Stimulated activated naive CD8-positive, alpha-beta T cell treated with anti-CD3 and anti-CD28 coated beads, Interleukin-15, amount 100 ng/mL, for 72 hours (primary cell): ENCODE results near the gene METAP2.

ENCODE experiments used
- ATAC-seq: fragments of 150-1000 bp; cut with Tn5 transposase; 2 replicates; pipeline ENCODE4 v1.10.0; 2021; ENCODE audit warnings: mild to moderate bottlenecking, moderate library complexity
- DNase-seq, 2 donors: peaks; one replicate each; pipeline ENCODE4 v3.0.0; 2021 to 2022
- H3K27ac Mint-ChIP-seq, 2 donors: one replicate each; pipeline ENCODE4 v1.8.0; 2022; ENCODE audit warnings: mild to moderate bottlenecking in 2 of 2, mixed read lengths in 2 of 2, moderate library complexity in 2 of 2
- H3K27me3 Mint-ChIP-seq: one replicate; pipeline ENCODE4 v1.8.0; 2022; ENCODE audit warnings: mixed read lengths
- H3K4me1 Mint-ChIP-seq: one replicate; pipeline ENCODE4 v1.8.0; 2022; ENCODE audit warnings: mild to moderate bottlenecking, mixed read lengths
- H3K4me3 Mint-ChIP-seq, 2 donors: one replicate each; pipeline ENCODE4 v1.8.0; 2022; ENCODE audit warnings: mild to moderate bottlenecking in 2 of 2, mixed read lengths in 2 of 2, moderate library complexity in 1 of 2
- H3K9me3 Mint-ChIP-seq, 2 donors: one replicate each; pipeline ENCODE4 v1.8.0; 2022; ENCODE audit warnings: mixed read lengths in 2 of 2

METAP2 gene

GRCh38 chr12:95517246-95517645 is 43.3 kb downstream of the METAP2 start:
- no peaks in the 10 kb centered on the region for H3K27me3 Mint-ChIP-seq
- peak overlapping the region in 1 of 2 donors; percentile 7 for H3K27ac Mint-ChIP-seq
- H3K9me3 Mint-ChIP-seq = no peaks in the 10 kb centered on the region
- no peak for ATAC-seq
- DNase-seq = no peak
- no peak overlapping the region for H3K4me3 Mint-ChIP-seq
- no peaks in the 10 kb centered on the region for H3K4me1 Mint-ChIP-seq

GRCh38 chr12:95518944-95519343 is 45.0 kb downstream of the METAP2 start:
- no peaks in the 10 kb centered on the region for H3K4me1 Mint-ChIP-seq
- no peak for ATAC-seq
- no peaks in the 10 kb centered on the region for H3K9me3 Mint-ChIP-seq
- no peaks in the 10 kb centered on the region for H3K27me3 Mint-ChIP-seq
- H3K4me3 Mint-ChIP-seq = no peak overlapping the region
- H3K27ac Mint-ChIP-seq = no peak overlapping the region
- DNase-seq = no peak

- no peak for ATAC-seq
- H3K9me3 Mint-ChIP-seq = no peaks in the 10 kb centered on the region
Measured at GRCh38 chr12:95520816-95521215, 46.9 kb downstream of the METAP2 start.

GRCh38 chr12:95522692-95523091 is 48.7 kb downstream of the METAP2 start:
- no peak for DNase-seq
- H3K4me1 Mint-ChIP-seq = no peaks in the 10 kb centered on the region
- H3K9me3 Mint-ChIP-seq = no peaks in the 10 kb centered on the region
- H3K27ac Mint-ChIP-seq = no peak overlapping the region
- ATAC-seq = no peak
- no peaks in the 10 kb centered on the region for H3K27me3 Mint-ChIP-seq
- no peak overlapping the region for H3K4me3 Mint-ChIP-seq

More at GRCh38 chr12:95520816-95521215, 46.9 kb downstream of the METAP2 start:
- Mint-ChIP-seq H3K27ac (no peak overlapping the region), H3K27me3 (no peaks in the 10 kb centered on the region), H3K4me3 (no peak overlapping the region), H3K4me1 (no peaks in the 10 kb centered on the region)
- DNase-seq = no peak

- no peak overlapping the region for H3K27ac Mint-ChIP-seq
- no peak for DNase-seq
- no peak for ATAC-seq
- H3K9me3 Mint-ChIP-seq = no peaks in the 10 kb centered on the region
- H3K4me1 Mint-ChIP-seq = peaks cover 23% of the 10 kb centered on the region
- no peaks in the 10 kb centered on the region for H3K27me3 Mint-ChIP-seq
- no peak overlapping the region for H3K4me3 Mint-ChIP-seq
Measured at GRCh38 chr12:95528431-95528830, 54.5 kb downstream of the METAP2 start.

GRCh38 chr12:95529693-95530225 is 55.8 kb downstream of the METAP2 start:
- no peaks in the 10 kb centered on the region for H3K27me3 Mint-ChIP-seq
- H3K9me3 Mint-ChIP-seq = no peaks in the 10 kb centered on the region
- H3K4me3 Mint-ChIP-seq = no peak overlapping the region
- peaks cover 23% of the 10 kb centered on the region for H3K4me1 Mint-ChIP-seq
- no peak for ATAC-seq
- H3K27ac Mint-ChIP-seq = no peak overlapping the region
- no peak for DNase-seq

GRCh38 chr12:95532851-95533250 is 58.9 kb downstream of the METAP2 start:
- H3K4me3 Mint-ChIP-seq = no peak overlapping the region
- no peak overlapping the region for H3K27ac Mint-ChIP-seq
- H3K4me1 Mint-ChIP-seq = peaks cover 23% of the 10 kb centered on the region
- no peak for DNase-seq
- H3K27me3 Mint-ChIP-seq = no peaks in the 10 kb centered on the region
- no peaks in the 10 kb centered on the region for H3K9me3 Mint-ChIP-seq
- ATAC-seq = no peak

- H3K27ac Mint-ChIP-seq = no peak overlapping the region
- no peak for ATAC-seq
- no peaks in the 10 kb centered on the region for H3K9me3 Mint-ChIP-seq
- no peaks in the 10 kb centered on the region for H3K27me3 Mint-ChIP-seq
- peaks cover 17% of the 10 kb centered on the region for H3K4me1 Mint-ChIP-seq
- H3K4me3 Mint-ChIP-seq = no peak overlapping the region
- no peak for DNase-seq
Measured at GRCh38 chr12:95533985-95534384, 60.0 kb downstream of the METAP2 start.

GRCh38 chr12:95538006-95538405 is 64.1 kb downstream of the METAP2 start:
- no peak for DNase-seq

GRCh38 chr12:95538656-95539055 is 64.7 kb downstream of the METAP2 start:
- H3K4me3 Mint-ChIP-seq = no peak overlapping the region
- H3K4me1 Mint-ChIP-seq = peaks cover 7% of the 10 kb centered on the region
- no peak for DNase-seq
- no peaks in the 10 kb centered on the region for H3K9me3 Mint-ChIP-seq
- no peak overlapping the region for H3K27ac Mint-ChIP-seq
- ATAC-seq = no peak
- H3K27me3 Mint-ChIP-seq = no peaks in the 10 kb centered on the region

More at GRCh38 chr12:95538006-95538405, 64.1 kb downstream of the METAP2 start:
- H3K27ac Mint-ChIP-seq = no peak overlapping the region
- no peaks in the 10 kb centered on the region for H3K27me3 Mint-ChIP-seq
- peaks cover 8% of the 10 kb centered on the region for H3K4me1 Mint-ChIP-seq
- no peak overlapping the region for H3K4me3 Mint-ChIP-seq
- ATAC-seq = no peak
- H3K9me3 Mint-ChIP-seq = no peaks in the 10 kb centered on the region

GRCh38 chr12:95541436-95541835 is 67.5 kb downstream of the METAP2 start:
- H3K27ac Mint-ChIP-seq = no peak overlapping the region
- ATAC-seq (no peak), DNase-seq (no peak)
- no peak overlapping the region for H3K4me3 Mint-ChIP-seq
- H3K27me3 Mint-ChIP-seq = no peaks in the 10 kb centered on the region
- peaks cover 17% of the 10 kb centered on the region for H3K4me1 Mint-ChIP-seq
- H3K9me3 Mint-ChIP-seq = no peaks in the 10 kb centered on the region

- no peaks in the 10 kb centered on the region for H3K9me3 Mint-ChIP-seq
- peak overlapping the region in 1 of 2 donors; percentile 42 for H3K27ac Mint-ChIP-seq
- no peak overlapping the region for H3K4me3 Mint-ChIP-seq
- ATAC-seq (no peak), DNase-seq (no peak)
- no peaks in the 10 kb centered on the region for H3K27me3 Mint-ChIP-seq
- peaks cover 31% of the 10 kb centered on the region for H3K4me1 Mint-ChIP-seq
Measured at GRCh38 chr12:95543305-95543704, 69.4 kb downstream of the METAP2 start.

- H3K27me3 Mint-ChIP-seq = no peaks in the 10 kb centered on the region
- H3K9me3 Mint-ChIP-seq = peaks cover 0 to 7% of the 10 kb centered on the region in 2 donors
- ATAC-seq (no peak), DNase-seq (no peak)
- H3K4me3 Mint-ChIP-seq = no peak overlapping the region
- peaks cover 39% of the 10 kb centered on the region for H3K4me1 Mint-ChIP-seq
- H3K27ac Mint-ChIP-seq = no peak overlapping the region
Measured at GRCh38 chr12:95544756-95545155, 70.8 kb downstream of the METAP2 start.

GRCh38 chr12:95545303-95545702 is 71.4 kb downstream of the METAP2 start:
- DNase-seq = no peak
- no peaks in the 10 kb centered on the region for H3K27me3 Mint-ChIP-seq
- peaks cover 38% of the 10 kb centered on the region for H3K4me1 Mint-ChIP-seq
- ATAC-seq = no peak
- H3K4me3 Mint-ChIP-seq = no peak overlapping the region
- H3K9me3 Mint-ChIP-seq = peaks cover 0 to 7% of the 10 kb centered on the region in 2 donors
- H3K27ac Mint-ChIP-seq = no peak overlapping the region

- no peaks in the 10 kb centered on the region for H3K27me3 Mint-ChIP-seq
- ATAC-seq (no peak), DNase-seq (no peak)
- H3K4me3 Mint-ChIP-seq = no peak overlapping the region
- peaks cover 40% of the 10 kb centered on the region for H3K4me1 Mint-ChIP-seq
- peaks cover 0 to 7% of the 10 kb centered on the region in 2 donors for H3K9me3 Mint-ChIP-seq
- H3K27ac Mint-ChIP-seq = no peak overlapping the region
Measured at GRCh38 chr12:95545731-95546490, 72.0 kb downstream of the METAP2 start.

- DNase-seq (no peak), ATAC-seq (no peak)
- H3K4me1 Mint-ChIP-seq = peaks cover 46% of the 10 kb centered on the region
- H3K4me3 Mint-ChIP-seq = no peak overlapping the region
- H3K27me3 Mint-ChIP-seq = no peaks in the 10 kb centered on the region
- H3K9me3 Mint-ChIP-seq = peaks cover 0 to 7% of the 10 kb centered on the region in 2 donors
- H3K27ac Mint-ChIP-seq = no peak overlapping the region
Measured at GRCh38 chr12:95546491-95546813, 72.5 kb downstream of the METAP2 start.
